ENCODE data around the gene HPX. TPM values are rescaled to one million over a fixed set of nuclear protein-coding genes. Genes with fewer than 3 reads are reported as not detected.
"Not testable (repeated sequence)": the region's sequence is repeated elsewhere in the genome, so short reads cannot be mapped to it uniquely, and the experiment has no call there.

The HPX gene
- total RNA-seq, 1 donor from 2014 or later, result 0.35 TPM

DNA sequence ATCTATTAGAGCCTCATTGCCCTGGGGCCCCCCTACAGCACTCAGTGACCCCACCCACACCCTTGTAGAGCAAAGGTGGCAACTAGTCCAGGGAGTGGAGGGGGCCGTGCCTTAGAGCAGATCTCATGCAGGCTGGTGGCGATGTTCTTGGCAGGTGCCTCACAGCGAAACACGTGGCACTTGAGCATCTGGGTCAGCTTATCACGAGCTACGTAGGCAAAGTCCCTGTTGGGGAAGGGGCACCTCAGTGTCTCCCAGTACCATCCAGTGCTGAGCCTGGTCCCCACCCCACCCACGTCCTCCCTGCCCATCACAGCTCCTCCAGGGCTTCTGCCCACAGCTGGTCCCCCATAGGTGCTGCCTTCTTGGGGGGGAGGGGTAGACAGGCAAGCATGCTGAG, 39.3 kb downstream of the HPX start:
- intact Hi-C loops (cut with DNase I), result no loop called here
- ATAC-seq (ENCODE audit: poor library complexity), result peak; percentile 40
- no peak for DNase-seq

DNA sequence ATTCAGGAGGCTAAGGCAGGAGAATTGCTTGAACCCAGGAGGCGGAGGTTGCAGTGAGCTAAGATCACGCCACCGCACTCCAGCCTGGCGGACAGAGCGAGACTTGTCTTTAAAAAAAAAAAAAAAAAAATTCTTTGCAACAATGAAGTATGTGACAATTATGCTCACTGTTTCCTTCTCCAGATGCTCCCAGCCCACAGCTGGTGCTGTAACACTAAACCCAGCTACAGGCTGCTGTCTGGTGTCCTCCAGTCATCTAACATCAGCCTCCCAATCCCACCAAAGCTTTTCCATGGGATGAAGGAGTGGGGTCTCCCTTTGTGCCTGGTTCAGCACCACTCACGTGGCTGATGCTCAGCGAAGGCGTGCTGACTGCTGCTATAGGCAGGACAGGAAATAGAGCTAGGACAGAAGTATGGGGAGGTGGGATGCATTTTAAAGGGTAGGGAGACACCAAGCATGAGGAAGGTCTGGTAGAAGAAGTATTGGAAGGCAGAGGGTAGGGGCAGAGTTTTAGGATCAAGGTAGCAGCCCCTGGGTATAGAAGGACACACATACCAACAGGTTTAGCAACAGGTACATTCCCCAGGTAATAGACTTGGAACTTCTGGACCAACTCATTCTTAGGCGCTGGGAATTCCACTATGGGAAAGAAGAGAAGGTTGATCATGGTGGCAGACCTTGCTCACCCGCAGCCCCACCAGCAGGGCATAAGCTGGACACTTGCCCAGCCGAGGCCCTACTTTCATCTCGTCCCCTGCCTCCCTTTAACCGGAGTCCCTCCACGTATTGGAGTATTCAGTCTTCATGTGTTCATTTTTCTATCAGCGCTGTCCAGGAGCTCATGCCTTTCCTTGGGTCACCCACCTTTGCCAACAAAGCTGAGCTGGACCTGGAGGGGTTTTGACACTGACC, 40.1 kb downstream of the HPX start:
- DNase-seq (no peak), ATAC-seq (ENCODE audit: poor library complexity) (no peak)
- intact Hi-C loops (cut with DNase I), result no loop called here

DNA sequence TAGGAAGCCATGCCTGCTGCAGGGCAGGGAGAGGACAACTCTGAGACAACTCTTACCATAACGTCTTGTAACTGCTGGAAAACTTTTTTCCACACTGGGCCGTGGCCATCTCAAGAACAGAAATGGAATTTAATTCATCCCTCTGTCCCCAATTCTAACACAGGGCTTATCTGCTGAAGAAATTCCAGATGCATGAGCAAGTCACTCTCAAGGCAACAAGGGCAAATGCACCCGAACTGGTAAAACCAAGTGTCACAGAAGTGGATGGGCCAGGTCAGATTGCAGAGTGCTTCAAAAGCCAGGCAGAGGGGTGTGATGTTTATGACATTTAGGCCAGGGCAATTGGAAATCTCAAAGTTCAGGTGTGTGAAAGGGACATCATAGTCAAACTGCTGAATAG, 43.2 kb downstream of the HPX start:
- DNase-seq (no peak), ATAC-seq (ENCODE audit: poor library complexity) (no peak)
- intact Hi-C loops (cut with DNase I), result no loop called here

DNA sequence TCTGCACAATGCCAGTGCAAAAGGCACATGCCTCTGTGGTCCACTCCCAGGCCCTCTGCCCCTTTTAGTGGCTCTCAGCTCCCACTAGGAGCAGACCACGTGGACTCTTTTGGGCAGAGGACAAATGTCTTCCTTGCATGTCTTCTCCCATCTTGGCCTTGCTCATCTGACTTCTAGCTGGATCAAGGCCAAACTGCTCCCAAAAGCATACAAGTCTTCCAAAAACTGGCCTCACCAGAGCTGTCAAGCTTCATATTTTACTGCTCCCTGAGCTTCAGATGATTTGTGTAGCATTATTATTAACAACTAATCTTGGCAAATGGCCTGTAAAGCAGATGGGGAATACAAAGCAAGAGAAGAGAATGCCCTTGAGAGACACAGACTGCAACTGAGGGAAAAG, 43.6 kb downstream of the HPX start:
- ATAC-seq (ENCODE audit: poor library complexity) (no peak), DNase-seq (no peak)
- intact Hi-C loops (cut with DNase I), result no loop called here

DNA sequence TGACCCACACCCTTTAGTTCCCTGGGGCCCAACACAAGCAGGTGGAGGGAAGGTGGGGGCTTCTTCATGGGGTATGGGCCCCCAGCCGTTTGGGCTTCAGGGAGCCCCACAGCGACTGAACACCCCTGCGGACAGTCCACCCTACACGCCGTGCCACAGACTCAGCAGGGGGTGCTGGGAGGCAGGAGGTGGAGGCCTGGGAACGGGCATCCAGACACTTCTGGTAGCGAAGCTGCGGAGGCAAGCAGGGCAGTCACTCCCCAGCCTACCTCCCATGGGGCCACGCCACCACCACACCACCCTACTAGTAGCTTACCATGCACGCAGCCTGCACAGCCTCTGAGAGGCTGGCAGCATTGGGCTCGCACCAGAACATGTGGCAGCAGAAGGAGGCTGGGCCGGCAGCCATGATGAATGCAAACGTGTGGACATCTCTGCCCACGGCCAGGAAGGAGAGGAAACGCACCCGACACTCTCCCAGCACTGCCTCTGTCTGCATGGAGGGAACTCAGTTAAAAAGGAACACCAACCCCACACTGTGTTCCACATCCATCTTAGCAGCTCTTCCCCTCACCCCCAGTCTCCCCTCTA, 45.2 kb downstream of the HPX start:
- ATAC-seq (ENCODE audit: poor library complexity) (no peak), DNase-seq (no peak)
- intact Hi-C loops (cut with DNase I), result no loop called here

DNA sequence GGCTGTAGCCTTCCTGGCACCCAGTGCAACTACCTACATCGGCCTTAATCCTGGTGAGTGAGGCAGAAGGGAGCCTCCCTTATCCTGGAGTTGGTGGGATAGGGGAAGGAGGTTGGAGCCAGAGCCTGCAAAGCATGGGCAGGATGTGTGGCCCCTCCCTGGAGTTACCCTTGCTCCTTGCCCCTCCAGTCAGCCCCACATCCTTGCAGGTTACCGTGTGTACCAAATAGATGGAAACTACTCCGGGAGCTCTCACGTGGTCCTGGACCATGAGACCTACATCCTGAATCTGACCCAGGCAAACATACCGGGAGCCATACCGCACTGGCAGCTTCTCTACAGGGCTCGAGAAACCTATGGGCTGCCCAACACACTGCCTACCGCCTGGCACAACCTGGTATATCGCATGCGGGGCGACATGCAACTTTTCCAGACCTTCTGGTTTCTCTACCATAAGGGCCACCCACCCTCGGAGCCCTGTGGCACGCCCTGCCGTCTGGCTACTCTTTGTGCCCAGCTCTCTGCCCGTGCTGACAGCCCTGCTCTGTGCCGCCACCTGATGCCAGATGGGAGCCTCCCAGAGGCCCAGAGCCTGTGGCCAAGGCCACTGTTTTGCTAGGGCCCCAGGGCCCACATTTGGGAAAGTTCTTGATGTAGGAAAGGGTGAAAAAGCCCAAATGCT, 46.7 kb downstream of the HPX start:
- intact Hi-C loops (cut with DNase I), result no loop called here
- ATAC-seq (ENCODE audit: poor library complexity) (no peak), DNase-seq (no peak)

DNA sequence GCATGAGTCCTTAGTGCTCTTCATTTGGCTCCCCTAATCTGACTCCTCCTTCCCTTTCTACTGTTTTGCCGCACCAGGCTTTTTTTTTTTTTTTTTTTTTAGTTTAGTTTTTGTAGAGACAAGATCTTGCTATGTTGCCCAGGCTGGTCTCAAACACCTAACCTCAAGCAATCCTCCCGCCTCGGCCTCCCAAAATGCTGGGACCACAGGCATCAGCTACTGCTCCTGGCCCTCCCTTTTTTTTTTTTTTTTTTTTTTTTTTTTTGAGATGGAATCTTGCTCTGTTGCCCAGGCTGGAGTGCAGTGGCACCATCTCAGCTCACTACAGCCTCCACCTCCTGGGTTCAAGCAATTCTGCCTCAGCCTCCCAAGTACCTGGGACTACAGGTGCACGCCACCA, 48.5 kb downstream of the HPX start:
- intact Hi-C loops (cut with DNase I), result not testable (repeated sequence)

DNA sequence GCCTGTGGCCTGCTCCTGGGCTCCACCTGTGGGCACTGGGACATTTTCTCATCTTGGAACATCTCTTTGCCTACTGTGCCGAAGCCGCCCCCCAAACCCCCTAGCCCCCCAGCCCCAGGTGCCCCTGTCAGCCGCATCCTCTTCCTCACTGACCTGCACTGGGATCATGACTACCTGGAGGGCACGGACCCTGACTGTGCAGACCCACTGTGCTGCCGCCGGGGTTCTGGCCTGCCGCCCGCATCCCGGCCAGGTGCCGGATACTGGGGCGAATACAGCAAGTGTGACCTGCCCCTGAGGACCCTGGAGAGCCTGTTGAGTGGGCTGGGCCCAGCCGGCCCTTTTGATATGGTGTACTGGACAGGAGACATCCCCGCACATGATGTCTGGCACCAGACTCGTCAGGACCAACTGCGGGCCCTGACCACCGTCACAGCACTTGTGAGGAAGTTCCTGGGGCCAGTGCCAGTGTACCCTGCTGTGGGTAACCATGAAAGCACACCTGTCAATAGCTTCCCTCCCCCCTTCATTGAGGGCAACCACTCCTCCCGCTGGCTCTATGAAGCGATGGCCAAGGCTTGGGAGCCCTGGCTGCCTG, 49.2 kb downstream of the HPX start:
- intact Hi-C loops (cut with DNase I), result no loop called here
- DNase-seq (no peak), ATAC-seq (ENCODE audit: poor library complexity) (no peak)

More for the DNA sequence above, 48.5 kb downstream of the HPX start:
- not testable (repeated sequence) for DNase-seq; ATAC-seq (ENCODE audit: poor library complexity)

DNA sequence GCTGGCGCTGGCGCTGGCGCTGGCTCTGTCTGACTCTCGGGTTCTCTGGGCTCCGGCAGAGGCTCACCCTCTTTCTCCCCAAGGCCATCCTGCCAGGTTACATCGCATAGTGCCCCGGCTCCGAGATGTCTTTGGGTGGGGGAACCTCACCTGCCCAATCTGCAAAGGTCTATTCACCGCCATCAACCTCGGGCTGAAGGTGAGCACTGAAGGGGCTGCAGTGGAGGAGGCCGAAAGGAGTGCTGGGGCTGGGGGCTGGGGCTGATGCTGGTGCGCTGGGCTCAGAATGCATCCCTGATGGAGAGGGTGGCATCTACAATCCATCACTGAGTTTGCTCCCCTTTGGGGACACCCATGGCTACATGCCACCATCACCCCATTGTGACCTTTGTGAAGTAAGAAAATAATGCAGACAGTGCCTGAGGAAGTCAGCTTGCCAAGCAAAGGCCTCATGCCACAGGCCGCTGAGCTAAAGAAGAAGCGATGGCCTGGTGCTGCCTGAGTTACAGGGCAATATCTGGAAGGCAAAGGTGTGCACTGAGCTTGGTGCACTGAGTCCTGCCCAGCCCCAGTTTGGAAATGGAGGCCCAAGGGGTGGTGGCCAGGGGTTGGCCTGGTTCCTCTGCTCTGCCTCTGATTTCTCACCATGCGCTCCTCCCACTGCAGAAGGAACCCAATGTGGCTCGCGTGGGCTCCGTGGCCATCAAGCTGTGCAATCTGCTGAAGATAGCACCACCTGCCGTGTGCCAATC, 49.9 kb downstream of the HPX start:
- ATAC-seq (ENCODE audit: poor library complexity) (no peak), DNase-seq (no peak)
- intact Hi-C loops (cut with DNase I), result no loop called here

DNA sequence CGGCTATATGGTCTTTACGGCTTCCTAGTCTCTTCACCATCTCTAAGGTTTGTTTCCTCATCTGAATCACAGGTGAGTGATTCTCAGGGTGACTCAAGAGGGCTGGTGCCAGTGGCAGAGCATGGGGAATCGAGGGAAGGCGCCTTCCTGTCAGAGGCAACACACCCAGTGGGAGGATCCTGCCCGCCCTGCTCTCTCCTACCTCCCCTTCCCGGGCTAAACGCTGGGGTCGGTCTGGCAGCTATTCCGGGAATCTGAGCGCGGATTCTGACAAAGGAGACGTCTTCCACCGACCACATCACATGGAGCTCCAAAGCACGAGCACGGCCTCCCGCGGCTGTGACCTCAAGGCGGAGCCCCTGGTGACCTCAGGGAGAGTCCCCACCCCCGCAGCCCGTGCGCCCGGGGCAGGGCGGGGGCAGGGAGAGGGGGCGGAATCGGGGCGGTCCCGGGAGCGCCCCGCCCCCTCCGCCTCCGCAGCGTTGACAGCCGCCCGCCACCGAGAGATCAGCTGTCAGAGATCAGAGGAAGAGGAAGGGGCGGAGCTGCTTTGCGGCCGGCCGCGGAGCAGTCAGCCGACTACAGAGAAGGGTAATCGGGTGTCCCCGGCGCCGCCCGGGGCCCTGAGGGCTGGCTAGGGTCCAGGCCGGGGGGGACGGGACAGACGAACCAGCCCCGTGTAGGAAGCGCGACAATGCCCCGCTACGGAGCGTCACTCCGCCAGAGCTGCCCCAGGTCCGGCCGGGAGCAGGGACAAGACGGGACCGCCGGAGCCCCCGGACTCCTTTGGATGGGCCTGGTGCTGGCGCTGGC, 50.7 kb downstream of the HPX start, which contains the start of gene SMPD1:
SMPD1 (plus strand) TSS at position 570 of the 813 bp plus-strand sequence; CDS start at position 695, 125 bp downstream.
- intact Hi-C loops (cut with DNase I), result loop anchor here (5.0 kb wide), 1 partner anchor 32 kb away; no protein-coding TSS in a partner anchor
- peak; percentile 98 for ATAC-seq (ENCODE audit: poor library complexity)
- peak; percentile 97 for DNase-seq

DNA sequence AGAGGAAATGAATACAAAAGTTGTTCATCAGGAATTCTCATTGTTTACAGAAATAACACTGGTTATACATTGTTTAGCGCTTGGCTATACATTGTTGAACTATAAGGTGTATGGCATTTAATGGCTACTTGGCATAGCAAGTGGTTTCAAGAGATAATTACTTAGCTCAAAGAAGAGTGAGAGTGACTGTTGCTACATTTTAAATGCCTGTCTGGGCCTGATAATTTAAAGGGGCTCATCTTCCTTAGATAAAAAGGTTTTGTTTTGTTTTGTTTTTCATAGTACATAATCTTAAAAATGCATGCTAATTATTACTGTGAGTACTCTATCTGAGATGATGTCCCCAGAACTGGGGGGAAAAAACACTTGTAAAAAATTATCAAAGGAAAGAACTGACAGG, 52.0 kb downstream of the HPX start:
- intact Hi-C loops (cut with DNase I), result loop anchor here (5.0 kb wide), 1 partner anchor 34 kb away; no protein-coding TSS in a partner anchor
- ATAC-seq (ENCODE audit: poor library complexity), result no peak
- no peak for DNase-seq

DNA sequence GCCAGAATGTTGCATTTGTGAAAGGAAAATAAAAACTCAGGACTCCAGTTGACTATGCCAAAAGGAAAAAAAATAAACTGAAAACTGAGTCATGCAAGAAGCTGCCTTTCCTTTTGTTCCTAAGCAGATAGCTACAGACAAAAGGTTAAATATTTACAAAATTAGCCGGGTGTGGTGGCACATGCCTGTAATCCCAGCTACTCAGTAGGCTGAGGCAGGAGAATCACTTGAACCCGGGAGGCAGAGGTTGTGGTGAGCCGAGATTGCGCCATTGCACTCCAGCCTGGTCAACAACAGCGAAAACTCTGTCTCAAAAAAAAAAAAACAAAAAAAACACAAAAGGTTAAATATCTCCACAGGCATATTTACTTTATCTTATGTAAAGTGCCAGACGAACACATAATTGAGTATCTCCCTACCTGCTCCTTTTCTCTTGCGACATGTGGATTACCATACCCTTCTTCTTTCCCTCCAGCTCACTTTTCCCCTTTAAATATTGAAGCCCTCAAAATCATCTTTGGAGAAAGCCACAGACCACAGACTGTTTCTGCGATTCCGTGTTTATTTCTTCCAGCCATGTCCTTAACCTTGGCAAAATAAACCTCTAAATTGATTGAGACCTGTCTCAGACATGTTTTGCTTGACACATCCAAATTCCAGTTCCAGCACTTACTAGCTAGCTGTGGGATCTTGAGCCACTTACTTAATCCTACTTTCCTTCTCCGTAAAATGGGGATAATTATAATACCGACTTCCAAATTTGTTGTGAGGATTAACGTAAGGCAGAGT, 52.8 kb downstream of the HPX start:
- intact Hi-C loops (cut with DNase I), result loop anchor here (5.0 kb wide), 1 partner anchor 34 kb away; no protein-coding TSS in a partner anchor
- DNase-seq (no peak), ATAC-seq (ENCODE audit: poor library complexity) (no peak)

DNA sequence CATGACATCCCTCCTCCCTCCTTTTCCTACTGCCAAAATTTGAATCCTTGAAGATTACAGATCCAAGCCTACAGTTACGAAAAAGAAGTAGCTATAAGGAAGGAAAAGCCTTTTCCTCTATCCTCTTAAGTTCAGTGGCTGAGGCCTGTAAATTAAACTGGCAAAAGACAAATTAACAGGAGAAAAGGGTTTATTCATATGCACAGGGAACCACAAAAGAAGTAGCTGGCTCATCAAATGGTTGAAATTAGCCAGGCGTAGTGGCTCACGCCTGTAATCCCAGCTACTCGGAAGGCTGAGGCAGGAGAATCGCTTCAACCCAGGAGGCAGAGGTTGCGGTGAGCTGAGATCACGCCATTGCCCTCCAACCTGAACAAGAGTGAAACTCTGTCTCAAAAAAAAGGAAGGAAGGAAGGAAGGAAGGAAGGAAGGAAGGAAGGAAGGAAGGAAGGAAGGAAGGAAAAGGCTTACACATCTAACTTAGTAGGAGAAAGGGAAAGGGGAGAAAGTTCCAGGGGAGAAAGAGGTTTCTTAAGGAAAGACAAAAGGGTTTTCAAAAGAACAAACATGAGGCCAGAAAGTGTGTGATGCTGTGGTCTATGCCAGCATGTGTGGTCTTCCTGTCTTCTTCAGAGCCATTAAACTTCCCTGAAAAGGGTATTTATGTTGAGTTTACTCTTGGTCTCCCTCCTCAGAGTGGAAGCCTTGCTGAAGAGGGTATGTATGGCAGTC, 55.6 kb downstream of the HPX start:
- DNase-seq (no peak), ATAC-seq (ENCODE audit: poor library complexity) (no peak)
- intact Hi-C loops (cut with DNase I), result loop anchor here (5.0 kb wide), 1 partner anchor 37 kb away; no protein-coding TSS in a partner anchor

Data from Right ventricle myocardium superior (tissue), 1 donor.